ENCODE measurements around the gene PRKCB.

Gene PRKCB

GRCh38 chr16:23836404-23837311 is 875 bp downstream of the PRKCB start:
- peak; percentile 41 for DNase-seq

- DNase-seq = no peak
These were observed 1.9 kb downstream of the PRKCB start for GRCh38 chr16:23837553-23838308.

- DNase-seq = no peak
These were observed 2.8 kb downstream of the PRKCB start for GRCh38 chr16:23838485-23839142.

DNA sequence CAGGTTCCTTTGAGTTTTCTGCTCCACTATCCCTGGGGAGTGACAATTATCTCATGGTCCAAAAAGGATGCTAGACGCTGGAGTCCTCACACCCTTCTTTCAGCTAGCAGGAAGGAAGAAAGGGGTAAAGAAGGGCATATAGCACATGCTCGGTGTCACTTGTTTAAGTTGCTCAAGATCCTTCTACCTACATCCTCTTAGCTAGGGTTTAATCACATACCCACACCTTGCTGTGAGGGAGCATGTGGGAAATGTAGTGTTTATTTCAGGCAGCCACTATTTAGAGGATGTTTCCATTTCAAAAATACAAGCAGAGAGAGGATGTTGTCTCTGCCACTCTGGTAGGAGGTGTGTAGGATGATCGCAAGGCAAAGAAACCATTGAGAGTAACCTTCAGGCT is 4.5 kb downstream of the PRKCB start:
- DNase-seq = no peak

- DNase-seq = no peak
These were observed 6.4 kb downstream of the PRKCB start for GRCh38 chr16:23842137-23842600.

DNA sequence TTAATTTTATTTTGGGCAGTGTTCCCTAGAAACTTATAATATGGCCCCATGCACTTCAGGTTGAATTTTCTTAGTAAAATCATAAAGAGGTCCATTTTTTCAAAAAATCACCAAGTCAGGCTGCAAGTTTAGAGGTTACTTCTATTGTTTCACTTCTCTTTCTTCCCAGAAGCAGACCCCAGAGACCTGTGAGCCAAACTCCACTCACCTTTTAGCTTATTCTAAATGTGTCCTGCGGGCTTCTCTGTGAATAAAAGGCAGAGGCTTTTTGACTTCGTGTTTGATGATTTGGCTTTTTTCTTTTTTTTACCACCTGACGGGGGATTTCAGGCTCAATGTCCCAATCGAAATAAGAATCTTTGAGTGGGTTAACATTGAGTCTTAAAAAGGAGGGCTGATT is 7.4 kb downstream of the PRKCB start:
- no peak for DNase-seq

GRCh38 chr16:23847251-23847650 is 11.5 kb downstream of the PRKCB start:
- no peak for DNase-seq

GRCh38 chr16:23847948-23848347 is 12.2 kb downstream of the PRKCB start:
- DNase-seq = peak; percentile 27

GRCh38 chr16:23848958-23849357 is 13.2 kb downstream of the PRKCB start:
- DNase-seq = no peak

DNA sequence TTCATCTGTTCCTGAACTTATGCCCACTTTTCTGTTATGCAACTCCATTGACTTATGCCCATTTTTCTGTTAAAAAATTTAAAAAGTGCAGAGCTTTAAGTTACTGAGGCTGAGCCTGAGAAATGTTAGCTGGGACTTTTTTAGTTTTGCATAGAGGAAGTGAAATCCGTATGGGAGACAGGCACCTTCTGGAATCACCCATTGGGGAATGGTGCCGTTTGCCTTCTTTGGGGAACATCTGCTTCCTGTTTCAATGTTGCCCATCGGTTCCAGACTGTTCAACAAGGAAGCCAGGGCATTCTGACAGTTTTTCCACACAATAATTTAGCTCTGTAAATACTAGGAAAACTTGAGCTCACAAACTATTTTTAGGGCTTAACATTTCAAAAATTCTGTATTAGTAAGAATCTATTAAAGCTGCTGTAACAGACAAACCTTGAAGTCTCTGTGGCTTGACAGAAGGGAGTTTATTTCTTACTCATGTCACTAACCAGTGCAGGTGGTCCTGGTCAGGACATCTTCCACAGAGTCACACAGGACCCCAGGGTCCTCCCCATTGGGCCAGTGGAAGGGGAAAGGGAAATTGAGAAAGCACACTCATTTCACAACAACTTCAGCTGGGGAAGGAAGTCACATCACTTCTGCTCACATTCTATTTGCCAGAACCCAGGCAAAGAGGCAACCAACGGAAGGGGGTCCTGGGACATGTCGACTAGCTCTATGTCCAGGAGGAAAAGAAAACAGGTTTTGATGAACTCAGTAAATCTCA is 17.2 kb downstream of the PRKCB start:
- no peak for DNase-seq

DNA sequence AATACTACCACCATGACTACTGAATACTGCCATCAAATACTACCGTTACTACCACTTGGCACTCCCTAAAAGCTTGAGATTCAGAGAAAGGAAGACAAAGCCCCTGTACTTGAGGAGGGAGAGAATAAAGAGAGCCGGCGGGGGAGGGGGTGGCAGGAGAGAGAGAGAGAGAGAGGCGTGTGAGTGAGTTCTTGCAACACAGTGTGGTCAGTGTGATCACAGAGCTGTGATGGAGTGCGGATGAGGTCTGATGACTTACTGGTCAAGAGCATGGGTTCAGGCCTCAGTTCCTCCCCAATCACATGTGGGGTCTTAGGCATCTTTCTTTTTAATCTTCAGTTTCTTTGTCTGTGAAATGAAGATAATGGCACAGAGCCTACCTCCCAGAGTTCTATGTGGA is 19.2 kb downstream of the PRKCB start:
- no peak for DNase-seq

DNA sequence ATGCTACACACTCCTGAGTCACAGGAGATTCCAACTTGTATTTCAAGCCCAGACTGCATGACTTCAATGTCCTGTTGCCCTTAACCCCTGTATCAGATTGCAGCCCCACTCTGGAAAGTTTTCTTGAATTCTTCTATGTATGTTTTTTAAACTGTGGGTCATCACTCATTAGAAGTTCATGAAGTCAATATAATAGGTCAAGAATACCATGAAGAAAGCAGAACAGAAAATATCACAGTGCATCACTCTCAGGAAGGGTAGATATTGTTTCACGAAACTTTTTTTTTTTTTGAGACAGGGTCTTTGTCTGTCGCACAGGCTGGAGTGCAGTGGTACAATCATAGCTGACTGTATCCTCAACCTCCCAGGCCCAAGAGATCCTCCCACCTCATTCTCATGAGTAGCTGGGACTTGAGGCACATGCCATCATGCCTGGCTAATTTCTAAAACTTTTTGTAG is 20.5 kb downstream of the PRKCB start:
- no peak for DNase-seq

DNA sequence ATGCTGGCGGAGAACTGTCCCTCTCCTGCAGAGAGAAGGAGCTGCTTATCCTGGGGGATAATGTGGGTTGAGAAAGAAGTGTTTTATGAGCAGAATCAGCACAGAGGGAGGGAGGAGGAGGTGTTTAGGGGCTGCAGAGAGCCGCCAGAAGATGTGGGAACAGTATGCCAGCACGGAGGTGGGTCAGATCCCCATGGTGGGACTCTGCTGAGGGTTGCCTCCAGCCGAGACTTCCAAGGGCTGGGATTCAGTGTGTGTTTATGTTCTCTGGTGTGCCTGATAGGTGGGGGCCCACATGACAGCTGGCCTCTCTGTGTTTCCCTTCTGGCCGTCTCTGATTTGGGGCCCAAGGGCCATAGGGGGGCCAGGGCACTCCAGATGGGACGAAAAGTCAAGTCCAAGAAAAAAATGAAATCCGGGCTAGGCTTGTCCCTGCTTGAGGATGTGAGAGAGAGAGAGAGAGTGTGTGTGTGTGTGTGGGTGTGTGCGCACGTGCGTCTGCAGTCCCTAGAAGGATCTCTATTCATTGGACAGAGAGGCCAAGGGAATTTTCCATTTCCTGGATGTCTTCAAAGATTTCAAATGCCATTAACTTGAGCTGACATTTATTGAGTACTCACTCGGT is 21.6 kb downstream of the PRKCB start:
- DNase-seq = no peak

GRCh38 chr16:23857881-23858269 is 22.1 kb downstream of the PRKCB start:
- DNase-seq = no peak

DNA sequence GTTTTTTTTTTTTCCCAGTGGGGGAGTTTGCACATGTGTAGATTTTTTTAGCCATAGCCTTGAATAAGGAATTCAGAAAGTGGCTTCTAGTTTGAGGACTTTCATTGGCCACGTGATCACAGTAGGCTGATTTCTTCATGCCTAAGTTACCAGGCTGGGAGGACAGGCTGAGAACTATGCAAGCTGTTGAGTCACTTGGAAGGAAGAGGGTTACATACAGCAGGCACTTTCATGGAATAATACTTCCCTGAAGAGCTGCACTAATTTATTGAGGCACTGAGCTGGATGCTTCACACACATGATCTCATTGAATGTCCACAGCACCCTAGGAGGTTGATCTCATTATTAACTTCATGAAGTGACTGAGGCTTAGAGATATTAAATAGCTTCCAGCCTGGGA is 22.8 kb downstream of the PRKCB start:
- no peak for DNase-seq

DNA sequence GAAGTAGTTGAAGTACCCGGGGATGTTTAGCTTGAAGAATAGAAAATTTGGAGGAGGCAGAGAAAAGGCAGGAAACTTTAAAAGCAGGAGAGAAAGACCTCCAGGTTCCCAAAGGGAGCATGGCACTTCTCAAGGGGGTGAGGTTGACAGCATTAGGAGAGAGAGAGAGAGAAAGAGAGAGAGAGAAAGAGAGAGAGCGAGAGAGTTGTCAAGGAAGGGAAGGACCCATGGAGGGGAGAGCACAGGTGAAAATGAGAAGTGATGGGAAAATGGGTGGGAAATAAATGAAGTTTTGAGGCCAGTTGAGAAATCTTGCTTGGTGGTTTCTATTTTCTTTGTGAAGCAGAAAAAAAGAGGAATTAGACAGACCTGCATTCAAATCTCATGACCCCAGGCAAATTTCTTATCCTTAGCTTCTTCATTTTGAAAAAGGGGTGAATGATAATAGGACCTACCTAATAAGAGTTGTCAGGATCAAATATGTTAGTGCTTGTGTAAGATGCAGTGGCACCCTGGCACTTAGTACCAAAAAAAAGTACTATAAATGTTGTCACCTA is 24.0 kb downstream of the PRKCB start:
- no peak for DNase-seq

DNA sequence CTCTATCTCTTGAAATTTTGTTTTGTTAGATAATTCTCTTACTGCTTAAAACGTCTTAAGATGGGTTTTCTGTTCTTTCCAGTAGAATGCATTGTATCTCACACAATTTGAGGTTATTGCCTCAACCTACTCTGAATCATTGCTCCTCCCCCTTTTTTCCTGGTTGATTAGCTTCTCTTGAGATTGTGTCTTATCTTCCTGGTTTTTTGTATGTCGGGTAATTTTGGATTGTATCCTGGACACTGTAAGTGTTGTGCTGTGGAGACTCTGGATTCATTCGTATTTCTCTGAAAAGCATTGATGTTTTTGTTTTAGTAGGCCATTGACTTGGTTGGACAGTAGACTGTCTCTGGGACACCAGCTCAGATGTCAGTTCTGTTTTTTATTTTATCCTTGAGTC is 26.1 kb downstream of the PRKCB start:
- no peak for DNase-seq

GRCh38 chr16:23862556-23862955 is 26.8 kb downstream of the PRKCB start:
- DNase-seq = no peak

DNA sequence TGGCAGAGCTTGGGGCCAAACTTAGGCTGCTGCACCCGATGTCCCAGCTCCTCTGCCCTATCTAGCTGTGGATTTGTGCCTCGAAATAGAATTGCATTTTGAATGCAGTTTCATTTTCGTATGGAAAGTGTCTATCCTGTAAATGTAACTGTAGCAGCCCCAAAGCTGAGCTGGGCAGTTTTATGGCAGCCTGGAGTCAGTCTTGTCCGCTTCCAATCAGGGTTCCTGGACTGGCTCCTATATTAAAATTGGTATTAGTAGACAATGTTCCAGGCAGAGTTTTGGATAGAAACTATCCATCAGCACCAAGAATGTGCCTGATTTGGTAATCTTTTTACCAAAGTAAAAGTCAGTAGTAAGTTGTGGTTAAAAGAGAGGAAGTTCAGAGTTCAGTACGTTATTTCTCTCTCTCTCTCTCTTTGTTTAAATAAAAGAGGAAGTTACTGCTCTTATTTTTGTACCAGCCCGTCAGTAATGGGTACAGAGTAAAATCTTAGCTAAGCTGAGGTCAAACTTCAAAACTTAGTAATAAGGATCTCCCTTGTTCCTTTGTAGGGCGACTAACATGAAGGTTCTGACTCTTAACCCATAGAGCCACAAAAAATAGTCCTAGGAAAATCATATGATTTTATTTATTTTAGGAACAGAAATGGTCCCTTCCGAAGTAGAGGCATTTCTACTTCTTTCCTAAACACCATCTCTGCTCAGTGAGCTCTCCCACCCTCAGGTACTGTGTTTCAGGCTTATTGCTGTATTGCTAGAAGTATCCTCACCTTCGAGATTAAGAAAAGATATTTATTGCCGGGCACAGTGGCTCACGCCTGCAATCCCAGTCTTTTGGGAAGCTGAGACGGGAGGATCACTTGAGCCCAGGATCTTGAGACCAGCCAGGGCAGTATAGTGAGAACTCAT is 28.0 kb downstream of the PRKCB start:
- no peak for DNase-seq

GRCh38 chr16:23865853-23866252 is 30.1 kb downstream of the PRKCB start:
- no peak for DNase-seq

GRCh38 chr16:23866621-23867020 is 30.8 kb downstream of the PRKCB start:
- DNase-seq = no peak
